ENCODE data around the gene PCDHGB7. TPM values are rescaled to one million over a fixed set of nuclear protein-coding genes. Genes with fewer than 3 reads are reported as not detected.
"Not testable (repeated sequence)": the region's sequence is repeated elsewhere in the genome, so short reads cannot be mapped to it uniquely, and the experiment has no call there.

PCDHGB7 gene
- total RNA-seq (ENCODE audit: low replicate concordance): 21.1 and 23.9 TPM in 2 replicates

DNA sequence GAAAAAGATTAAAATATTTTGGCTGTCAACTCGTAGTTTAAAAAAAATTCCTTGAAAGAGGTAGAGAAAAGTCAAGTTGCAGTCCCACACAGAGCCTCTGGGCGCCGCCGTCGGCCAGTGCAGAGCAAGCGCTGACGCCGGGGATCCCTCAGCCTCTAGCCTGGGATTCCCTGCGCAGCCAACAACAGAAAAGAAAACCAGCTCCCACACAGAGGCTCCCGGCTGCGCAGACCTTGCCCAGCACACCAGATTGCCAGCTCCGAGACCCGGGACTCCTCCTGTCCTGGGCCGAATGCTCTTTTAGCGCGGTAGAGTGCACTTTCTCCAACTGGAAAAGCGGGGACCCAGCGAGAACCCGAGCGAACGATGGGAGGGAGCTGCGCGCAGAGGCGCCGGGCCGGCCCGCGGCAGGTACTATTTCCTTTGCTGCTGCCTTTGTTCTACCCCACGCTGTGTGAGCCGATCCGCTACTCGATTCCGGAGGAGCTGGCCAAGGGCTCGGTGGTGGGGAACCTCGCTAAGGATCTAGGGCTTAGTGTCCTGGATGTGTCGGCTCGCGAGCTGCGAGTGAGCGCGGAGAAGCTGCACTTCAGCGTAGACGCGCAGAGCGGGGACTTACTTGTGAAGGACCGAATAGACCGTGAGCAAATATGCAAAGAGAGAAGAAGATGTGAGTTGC lies at the start of gene PCDHGB7:
PCDHGB7 (plus strand) TSS at position 184 of the 679 bp plus-strand sequence; CDS start at position 367, 183 bp downstream.
- H3K27me3 ChIP-seq; H4K20me1 ChIP-seq (ENCODE audit: low read depth); H3K4me1 Mint-ChIP-seq; H3K9ac ChIP-seq; H3K27ac ChIP-seq; H3K4me1 ChIP-seq; H3K79me2 ChIP-seq (ENCODE audit: low read depth); H3K27ac Mint-ChIP-seq: not testable (repeated sequence)
- Histone ChIP-seq H3K9me3 (ENCODE audit: low read depth) (peaks cover 57% of the 10 kb centered on the region), H3K4me2 (peak within 1 kb of the TSS; percentile 77), H2AFZ (replicated peaks) (peak within 1 kb of the TSS; percentile 80), H3F3A (ENCODE audit: low read depth) (peaks cover 43% of the 10 kb centered on the region), H3K4me3 (peak within 1 kb of the TSS; percentile 50), H3K36me3 (peaks cover 30% of the 10 kb centered on the region)
- Mint-ChIP-seq H3K4me3 (peak within 1 kb of the TSS; percentile 80), H3K9me3 (peaks cover 90% of the 10 kb centered on the region), H3K36me3 (peaks cover 79% of the 10 kb centered on the region), H3K27me3 (ENCODE audit: insufficient read depth, low read depth) (peaks cover 18% of the 10 kb centered on the region)
- peak; percentile 92 for DNase-seq (ENCODE audit: low spot score)
- TF ChIP-seq, protein P1, sequence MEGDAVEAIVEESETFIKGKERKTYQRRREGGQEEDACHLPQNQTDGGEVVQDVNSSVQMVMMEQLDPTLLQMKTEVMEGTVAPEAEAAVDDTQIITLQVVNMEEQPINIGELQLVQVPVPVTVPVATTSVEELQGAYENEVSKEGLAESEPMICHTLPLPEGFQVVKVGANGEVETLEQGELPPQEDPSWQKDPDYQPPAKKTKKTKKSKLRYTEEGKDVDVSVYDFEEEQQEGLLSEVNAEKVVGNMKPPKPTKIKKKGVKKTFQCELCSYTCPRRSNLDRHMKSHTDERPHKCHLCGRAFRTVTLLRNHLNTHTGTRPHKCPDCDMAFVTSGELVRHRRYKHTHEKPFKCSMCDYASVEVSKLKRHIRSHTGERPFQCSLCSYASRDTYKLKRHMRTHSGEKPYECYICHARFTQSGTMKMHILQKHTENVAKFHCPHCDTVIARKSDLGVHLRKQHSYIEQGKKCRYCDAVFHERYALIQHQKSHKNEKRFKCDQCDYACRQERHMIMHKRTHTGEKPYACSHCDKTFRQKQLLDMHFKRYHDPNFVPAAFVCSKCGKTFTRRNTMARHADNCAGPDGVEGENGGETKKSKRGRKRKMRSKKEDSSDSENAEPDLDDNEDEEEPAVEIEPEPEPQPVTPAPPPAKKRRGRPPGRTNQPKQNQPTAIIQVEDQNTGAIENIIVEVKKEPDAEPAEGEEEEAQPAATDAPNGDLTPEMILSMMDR (IDR thresholded peaks at IDR 0.05): peak; percentile 76

DNA sequence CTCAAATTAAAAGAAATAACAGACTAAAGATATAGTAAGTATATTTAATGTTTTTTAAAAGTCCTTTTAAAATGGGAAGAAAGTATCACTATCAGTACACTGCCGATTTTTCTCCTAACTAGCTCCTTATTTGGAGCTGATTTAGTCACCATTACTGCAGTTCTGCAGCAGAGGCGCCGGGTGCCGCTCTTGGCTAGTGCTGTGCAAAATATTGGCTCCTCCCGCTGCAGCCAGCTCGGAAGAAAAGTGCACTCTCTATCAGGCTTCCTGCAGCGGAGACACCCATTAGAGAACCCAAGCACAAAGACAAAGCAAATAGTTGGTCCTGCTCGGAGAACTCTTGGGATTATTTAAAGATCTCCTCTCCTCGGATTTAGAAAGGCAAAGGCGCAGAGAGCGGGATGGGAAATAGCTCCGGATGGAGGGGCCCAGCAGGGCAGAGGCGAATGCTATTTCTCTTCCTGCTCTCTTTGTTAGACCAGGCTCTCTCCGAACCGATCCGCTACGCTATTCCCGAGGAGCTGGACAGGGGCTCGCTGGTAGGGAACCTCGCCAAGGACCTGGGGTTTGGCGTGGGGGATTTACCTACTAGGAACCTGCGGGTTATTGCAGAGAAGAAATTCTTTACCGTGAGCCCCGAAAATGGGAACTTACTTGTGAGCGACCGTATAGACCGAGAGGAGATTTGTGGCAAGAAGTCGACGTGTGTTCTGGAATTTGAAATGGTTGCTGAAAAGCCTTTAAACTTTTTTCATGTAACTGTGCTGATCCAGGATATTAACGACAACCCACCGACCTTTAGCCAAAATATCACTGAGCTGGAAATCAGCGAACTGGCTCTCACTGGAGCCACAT lies 47.3 kb upstream of the PCDHGB7 start, which contains the start of gene PCDHGB3:
PCDHGB3 (plus strand) TSS at position 249 of the 855 bp plus-strand sequence; CDS start at position 402, 153 bp downstream.
- Histone ChIP-seq H3K27me3 (no peaks in the 10 kb centered on the region), H3K27ac (no peak within 1 kb of the TSS), H4K20me1 (ENCODE audit: low read depth) (no peaks in the 10 kb centered on the region), H2AFZ (replicated peaks) (no peak within 1 kb of the TSS), H3F3A (ENCODE audit: low read depth) (no peaks in the 10 kb centered on the region), H3K4me2 (no peak within 1 kb of the TSS), H3K36me3 (no peaks in the 10 kb centered on the region), H3K9ac (no peak within 1 kb of the TSS), H3K9me3 (ENCODE audit: low read depth) (peaks cover 3% of the 10 kb centered on the region), H3K4me1 (no peaks in the 10 kb centered on the region), H3K79me2 (ENCODE audit: low read depth) (no peaks in the 10 kb centered on the region), H3K4me3 (no peak within 1 kb of the TSS)
- Mint-ChIP-seq H3K9me3 (peaks cover 55% of the 10 kb centered on the region), H3K27me3 (ENCODE audit: insufficient read depth, low read depth) (peaks cover 8% of the 10 kb centered on the region), H3K4me3 (no peak within 1 kb of the TSS), H3K36me3 (peaks cover 4% of the 10 kb centered on the region), H3K4me1 (no peaks in the 10 kb centered on the region), H3K27ac (no peak within 1 kb of the TSS)
- TF ChIP-seq, protein P1 (IDR thresholded peaks at IDR 0.05): no peak
- TF ChIP-seq EZH2phosphoT487 (IDR thresholded peaks at IDR 0.05) (no peak), EZH2 (IDR thresholded peaks at IDR 0.05) (no peak)
- no peak for DNase-seq (ENCODE audit: low spot score)

DNA sequence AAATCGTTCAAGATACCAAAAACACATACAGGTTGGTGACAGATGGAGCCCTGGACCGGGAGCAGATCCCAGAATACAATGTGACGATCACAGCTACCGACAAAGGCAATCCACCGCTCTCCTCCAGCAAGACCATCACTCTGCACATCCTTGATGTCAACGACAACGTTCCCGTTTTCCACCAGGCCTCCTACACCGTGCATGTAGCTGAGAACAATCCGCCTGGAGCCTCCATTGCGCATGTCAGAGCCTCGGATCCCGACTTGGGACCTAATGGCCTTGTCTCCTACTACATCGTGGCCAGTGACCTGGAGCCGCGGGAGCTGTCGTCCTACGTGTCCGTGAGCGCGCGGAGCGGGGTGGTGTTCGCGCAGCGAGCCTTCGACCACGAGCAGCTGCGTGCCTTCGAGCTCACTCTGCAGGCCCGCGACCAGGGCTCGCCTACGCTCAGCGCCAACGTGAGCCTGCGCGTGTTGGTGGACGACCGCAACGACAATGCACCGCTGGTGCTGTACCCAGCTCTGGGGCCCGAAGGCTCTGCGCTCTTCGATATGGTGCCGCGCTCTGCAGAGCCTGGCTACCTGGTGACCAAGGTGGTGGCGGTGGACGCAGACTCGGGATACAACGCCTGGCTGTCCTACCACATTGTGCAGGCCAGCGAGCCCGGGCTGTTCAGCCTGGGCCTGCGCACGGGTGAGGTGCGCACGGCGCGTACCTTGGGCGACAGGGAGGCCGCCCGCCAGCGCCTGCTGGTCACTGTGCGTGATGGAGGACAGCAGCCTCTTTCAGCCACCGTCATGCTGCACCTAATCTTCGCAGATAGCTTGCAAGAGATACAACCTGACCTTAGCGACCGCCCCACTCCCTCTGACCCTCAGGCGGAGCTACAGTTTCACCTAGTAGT lies 45.7 kb upstream of the PCDHGB7 start:
- Histone ChIP-seq H3K27me3 (no peaks in the 10 kb centered on the region), H3K9ac (no peak overlapping the region), H4K20me1 (ENCODE audit: low read depth) (no peaks in the 10 kb centered on the region), H3K9me3 (ENCODE audit: low read depth) (peaks cover 3% of the 10 kb centered on the region), H3K4me2 (no peak overlapping the region), H2AFZ (replicated peaks) (no peak overlapping the region), H3K4me3 (no peak overlapping the region), H3F3A (ENCODE audit: low read depth) (no peaks in the 10 kb centered on the region), H3K4me1 (no peaks in the 10 kb centered on the region), H3K36me3 (no peaks in the 10 kb centered on the region), H3K79me2 (ENCODE audit: low read depth) (no peaks in the 10 kb centered on the region), H3K27ac (no peak overlapping the region)
- Mint-ChIP-seq H3K4me3 (no peak overlapping the region), H3K27me3 (ENCODE audit: insufficient read depth, low read depth) (peaks cover 7% of the 10 kb centered on the region), H3K36me3 (peaks cover 4% of the 10 kb centered on the region), H3K9me3 (peaks cover 52% of the 10 kb centered on the region), H3K27ac (no peak overlapping the region), H3K4me1 (no peaks in the 10 kb centered on the region)
- DNase-seq (ENCODE audit: low spot score): no peak
- TF ChIP-seq, protein P1 (IDR thresholded peaks at IDR 0.05): no peak

All from neural progenitor cell (in vitro differentiated cells).